GM12878 (cell line): ENCODE measurements around the gene SASH1.

ENCODE experiments used
- JUNB ChIP-seq: IDR thresholded peaks from 2 replicates; pipeline ENCODE4 v1.6.1; 2016; ENCODE audit warnings: antibody characterized with exemption, mild to moderate bottlenecking
- TF ChIP-seq, protein P1 (sequence below): IDR thresholded peaks from 2 replicates; pipeline ENCODE4 v1.6.1; 2011; ENCODE audit warnings: borderline replicate concordance, low read depth, mild to moderate bottlenecking, moderate library complexity, low read length; ENCODE audit not compliant: insufficient read depth, poor library complexity, severe bottlenecking

DNA sequence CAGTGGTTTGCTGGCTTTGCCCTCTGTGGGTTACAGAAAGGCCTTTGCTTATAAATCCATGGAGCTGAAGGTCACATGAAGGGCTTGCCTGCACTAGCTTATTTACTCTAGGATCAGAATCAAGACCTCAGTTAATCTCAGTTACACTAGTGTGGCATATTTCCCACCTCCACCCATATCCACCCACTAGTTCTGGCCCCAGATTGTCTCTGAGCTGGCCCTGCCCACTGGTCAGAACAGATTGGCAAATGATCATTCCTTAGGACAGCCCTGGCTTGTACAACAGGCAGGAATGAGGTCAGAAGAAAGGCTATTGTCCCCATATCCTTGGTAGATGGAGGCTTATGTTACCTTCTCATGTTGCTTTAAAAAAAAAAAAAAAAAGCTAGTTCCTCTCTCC, 33.3 kb upstream of the SASH1 start:
- TF ChIP-seq JUNB: no peak
- TF ChIP-seq, protein P1, sequence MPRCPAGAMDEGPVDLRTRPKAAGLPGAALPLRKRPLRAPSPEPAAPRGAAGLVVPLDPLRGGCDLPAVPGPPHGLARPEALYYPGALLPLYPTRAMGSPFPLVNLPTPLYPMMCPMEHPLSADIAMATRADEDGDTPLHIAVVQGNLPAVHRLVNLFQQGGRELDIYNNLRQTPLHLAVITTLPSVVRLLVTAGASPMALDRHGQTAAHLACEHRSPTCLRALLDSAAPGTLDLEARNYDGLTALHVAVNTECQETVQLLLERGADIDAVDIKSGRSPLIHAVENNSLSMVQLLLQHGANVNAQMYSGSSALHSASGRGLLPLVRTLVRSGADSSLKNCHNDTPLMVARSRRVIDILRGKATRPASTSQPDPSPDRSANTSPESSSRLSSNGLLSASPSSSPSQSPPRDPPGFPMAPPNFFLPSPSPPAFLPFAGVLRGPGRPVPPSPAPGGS: no peak
